SU-DHL-6 (cell line): ENCODE data around the gene RNF123.

Experiments used
- CTCF ChIP-seq: fragments of 200-600 bp; sonication (generic); IDR thresholded peaks from one replicate; pipeline ENCODE4 v1.5.1; 2017; ENCODE audit warnings: antibody characterized with exemption, mild to moderate bottlenecking, low read length, moderate library complexity; ENCODE audit not compliant: insufficient read depth, poor library complexity, severe bottlenecking
- EZH2phosphoT487 ChIP-seq: fragments of 200-600 bp; sonication (generic), shearing (Covaris generic); conservative IDR thresholded peaks from 2 replicates; pipeline ENCODE4 v1.6.1; 2018; ENCODE audit warnings: mild to moderate bottlenecking, antibody characterized with exemption, low read length, moderate library complexity, mixed read lengths

GRCh38 chr3:49701388-49702077 is 12.2 kb downstream of the RNF123 start:
- TF ChIP-seq CTCF (peak; percentile 12), EZH2phosphoT487 (no peak)
